Adrenal gland (tissue), 12 donors: Measurements from ENCODE around the gene KIFC1. TPM values are rescaled to one million over a fixed set of nuclear protein-coding genes. Genes with fewer than 3 reads are reported as not detected.

ENCODE experiments used
- DNase-seq, 7 donors: peaks; one replicate each; pipeline ENCODE4 v3.0.0-alpha.2; 2019 to 2020
- H3K27ac ChIP-seq, 5 donors: fragments of 200-600 bp; sonication (generic) in 4 of 5; 1 replicate in 3 of 5; 2 replicates in 2 of 5; pipeline versions ENCODE4 v1.5.1 to v1.8.0; 2016 to 2020; ENCODE audit warnings: mild to moderate bottlenecking in 1 of 5
- H3K27me3 ChIP-seq: fragments of 200-600 bp; 2 replicates; pipeline ENCODE4 v1.8.0; 2021
- H3K36me3 ChIP-seq, 2 donors: fragments of 200-600 bp; replicated peaks in 1 of 2; 1 replicate in 1 of 2; 2 replicates in 1 of 2; pipeline versions ENCODE4 v1.5.1 to v1.8.0; 2018 to 2022
- H3K4me1 ChIP-seq, 2 donors: fragments of 200-600 bp; replicated peaks in 1 of 2; 1 replicate in 1 of 2; 2 replicates in 1 of 2; pipeline versions ENCODE4 v1.5.1 to v1.8.0; 2018 to 2021
- H3K4me3 ChIP-seq, 4 donors: fragments of 200-600 bp; sonication (generic) in 3 of 4; one replicate each; pipeline ENCODE4 v1.5.1; 2016 to 2018
- H3K9me3 ChIP-seq, 3 donors: fragments of 200-600 bp; sonication (generic) in 1 of 3; replicated peaks in 1 of 3; 1 replicate in 2 of 3; 2 replicates in 1 of 3; pipeline versions ENCODE4 v1.5.1 to v1.8.0; 2016 to 2021
- POLR2A ChIP-seq, 2 donors: fragments of 450-650 bp; IDR thresholded peaks; one replicate each; pipeline ENCODE4 v1.6.1; 2017; ENCODE audit warnings: antibody characterized with exemption in 2 of 2, mild to moderate bottlenecking in 2 of 2, moderate library complexity in 1 of 2
- WGBS, 4 donors: extraction: QIAGEN DNeasy Blood & Tissue Kit in 2 of 4; methylation state at CpG; one replicate each; pipeline versions ENCODE4 v1.1.5 to v1.1.7; 2013 to 2017; 5-methylcytosine and 5-hydroxymethylcytosine counted together
- intact Hi-C, 2 donors: fragments of 100-400 bp; cut with DNase I; formaldehyde crosslinking; loops; one replicate each; pipeline versions ENCODE4 v1.14.1 to v1.15.0; 2022 to 2023
- polyA plus RNA-seq, 3 donors: library from polyadenylated mRNA; stranded (reverse); fragments of 200-250 nt in 2 of 3; fragments of 350-450 nt in 1 of 3; fragmentation: Illumina TruSeq in 1 of 3; extraction: RNeasy Lipid Tissue Mini Kit (QIAGEN cat#74804) in 1 of 3; gene quantifications; one replicate each; pipeline ENCODE4 v1.2.3, GENCODE V29; 2013 to 2014
- total RNA-seq, 9 donors: library from RNA; depleted of rRNA in 4 of 9; stranded (reverse); fragments of >200 nt in 4 of 9; fragments of 120-200 nt in 1 of 9; fragmentation: NEBNext Ultra II Directional in 1 of 9; extraction: Animal tissue kit (Norgen Biotek cat#: 25700) in 1 of 9; gene quantifications; one replicate each; pipeline versions ENCODE4 v1.1.0 to v1.2.4, GENCODE V29; 2013 to 2023
- TF ChIP-seq, protein P1 (sequence below), 6 experiments: fragments of 450-650 bp in 4 of 6; fragments of 200-600 bp in 2 of 6; sonication (generic) in 1 of 6; IDR thresholded peaks; 1 replicate in 5 of 6; 2 replicates in 1 of 6; pipeline versions ENCODE4 v1.5.1 to v1.8.0; 2016 to 2021; ENCODE audit warnings: antibody characterized with exemption in 6 of 6, mild to moderate bottlenecking in 2 of 6, moderate library complexity in 1 of 6
- donor health status: healthy with polysubstance abuse.
- donor health status: Bipolar disorder and iron deficiency.
- donor health status: DM: yes; HTN: yes; CAD: no.
- donor health status: DM: no; HTN: no; CAD: no.
- donor health status: DM: no; HTN: no; CAD: no.
- donor health status: DM: yes; HTN: yes; CAD: no.

Gene KIFC1
- total and polyA plus RNA-seq, 12 donors = 0.60 to 9.5 (median 1.4) TPM; not detected in 1

DNA sequence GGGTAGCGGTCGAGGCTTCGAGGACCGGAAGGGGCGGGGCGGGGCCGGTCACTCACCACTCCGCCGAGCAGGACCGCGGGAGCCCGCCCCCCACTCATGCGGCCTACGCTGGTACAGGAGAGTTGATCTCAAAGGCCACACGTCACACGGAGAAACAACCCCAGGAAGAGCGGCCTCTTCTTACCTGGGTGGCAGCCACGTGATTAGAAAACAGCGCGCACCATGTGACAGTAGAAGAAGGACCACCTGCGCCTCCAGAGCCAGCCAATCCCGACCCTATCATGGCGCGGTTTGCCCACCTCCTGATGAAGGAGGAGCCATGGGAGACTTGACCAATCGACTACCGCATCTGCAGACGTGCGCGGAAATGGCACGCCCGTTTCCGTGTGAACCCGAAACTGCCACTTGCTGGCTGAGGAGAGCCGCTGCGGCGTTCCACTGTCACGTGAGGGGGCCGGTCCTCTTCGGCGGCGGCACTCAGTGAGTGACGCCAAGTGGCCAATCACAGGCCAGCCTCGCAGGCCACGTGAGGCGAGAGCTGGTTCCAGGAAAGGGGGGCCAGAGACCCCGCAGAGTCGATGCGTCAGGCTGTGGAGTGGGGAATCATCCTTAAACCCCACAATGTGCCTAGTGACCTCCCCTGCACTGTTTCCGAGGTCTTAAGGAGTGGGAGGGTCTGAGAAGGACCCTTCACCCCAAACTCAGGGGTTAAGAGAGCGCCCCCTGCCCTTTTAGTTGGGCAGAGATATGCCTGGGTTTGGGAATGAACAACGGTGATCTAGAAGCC lies 26.5 kb downstream of the KIFC1 start, which contains the start of gene CUTA:
CUTA (minus strand) TSS at position 205 of the 787 bp plus-strand sequence; CDS start at position 98, 107 bp downstream.
- intact Hi-C loops = loop anchor here in 1 of 2 donors (10.0 kb wide), 1 partner anchor 1683 kb away; the partner anchor contains the start of gene CLIC1

DNA sequence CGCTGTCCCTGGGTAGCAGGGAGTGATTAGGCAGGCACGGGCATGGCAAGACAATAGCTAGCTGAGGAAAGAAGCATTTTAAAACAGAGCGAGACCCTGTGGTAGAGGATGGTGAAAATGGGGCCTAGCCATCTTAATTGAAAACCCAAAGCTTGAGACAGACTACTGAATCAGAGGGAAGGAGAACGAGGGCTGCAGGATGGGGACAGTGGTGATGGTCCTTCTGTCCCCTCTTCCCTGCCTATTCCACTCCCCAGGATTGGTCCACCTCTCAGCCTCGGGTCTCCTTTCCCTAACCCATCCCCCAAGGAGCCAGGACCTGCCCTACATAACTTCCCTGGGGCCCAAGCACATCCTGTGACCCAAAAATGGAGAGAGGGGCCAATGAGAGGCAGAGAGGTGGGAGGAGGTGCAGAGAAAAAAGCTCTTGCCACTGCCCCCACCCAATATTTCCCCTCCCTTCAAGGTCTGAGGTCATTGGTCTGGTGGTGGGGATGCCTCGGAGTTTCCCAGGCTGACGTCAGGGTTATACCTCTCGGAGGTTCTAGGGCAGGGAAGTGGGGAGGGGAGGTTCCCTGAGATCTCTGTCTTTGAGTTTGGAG lies 27.2 kb downstream of the KIFC1 start:
- peaks cover 0 to 27% of the 10 kb centered on the region in 2 donors for H3K36me3 ChIP-seq
- WGBS, 4 donors = 28 to 43% (median 36%) methylated on average over 6 to 8 of the region's 8 CpGs
- H3K9me3 ChIP-seq = no peaks in the 10 kb centered on the region
- intact Hi-C loops = loop anchor here in 1 of 2 donors (10.0 kb wide), 1 partner anchor 1684 kb away; the partner anchor contains the start of gene CLIC1
- no peaks in the 10 kb centered on the region for H3K27me3 ChIP-seq
- TF ChIP-seq, protein P1, sequence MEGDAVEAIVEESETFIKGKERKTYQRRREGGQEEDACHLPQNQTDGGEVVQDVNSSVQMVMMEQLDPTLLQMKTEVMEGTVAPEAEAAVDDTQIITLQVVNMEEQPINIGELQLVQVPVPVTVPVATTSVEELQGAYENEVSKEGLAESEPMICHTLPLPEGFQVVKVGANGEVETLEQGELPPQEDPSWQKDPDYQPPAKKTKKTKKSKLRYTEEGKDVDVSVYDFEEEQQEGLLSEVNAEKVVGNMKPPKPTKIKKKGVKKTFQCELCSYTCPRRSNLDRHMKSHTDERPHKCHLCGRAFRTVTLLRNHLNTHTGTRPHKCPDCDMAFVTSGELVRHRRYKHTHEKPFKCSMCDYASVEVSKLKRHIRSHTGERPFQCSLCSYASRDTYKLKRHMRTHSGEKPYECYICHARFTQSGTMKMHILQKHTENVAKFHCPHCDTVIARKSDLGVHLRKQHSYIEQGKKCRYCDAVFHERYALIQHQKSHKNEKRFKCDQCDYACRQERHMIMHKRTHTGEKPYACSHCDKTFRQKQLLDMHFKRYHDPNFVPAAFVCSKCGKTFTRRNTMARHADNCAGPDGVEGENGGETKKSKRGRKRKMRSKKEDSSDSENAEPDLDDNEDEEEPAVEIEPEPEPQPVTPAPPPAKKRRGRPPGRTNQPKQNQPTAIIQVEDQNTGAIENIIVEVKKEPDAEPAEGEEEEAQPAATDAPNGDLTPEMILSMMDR (IDR thresholded peaks at IDR 0.05) = peak in 2 of 6 experiments; percentile 3 to 9
- TF ChIP-seq POLR2A (IDR thresholded peaks at IDR 0.05) = no peak
- H3K4me1 ChIP-seq = peaks cover 26 to 40% of the 10 kb centered on the region in 2 donors
- peak overlapping the region; percentile 73 to 95 (median 89) for H3K27ac ChIP-seq
- H3K4me3 ChIP-seq = peak overlapping the region in 2 of 4 donors; percentile 31 to 66
- peak in 1 of 7 donors; percentile 60 for DNase-seq

More for the DNA sequence above, 26.5 kb downstream of the KIFC1 start, which contains the start of gene CUTA:
- Histone ChIP-seq H3K36me3 (peaks cover 0 to 34% of the 10 kb centered on the region in 2 donors), H3K27ac (peak within 1 kb of the TSS; percentile 86 to 95 (median 90)), H3K9me3 (no peaks in the 10 kb centered on the region), H3K4me1 (peaks cover 26 to 42% of the 10 kb centered on the region in 2 donors), H3K4me3 (peak within 1 kb of the TSS; percentile 47 to 83 (median 65)), H3K27me3 (no peaks in the 10 kb centered on the region)
- TF ChIP-seq, protein P1 (IDR thresholded peaks at IDR 0.05) = peak in 3 of 6 experiments; percentile 22 to 33 (median 24)
- peak; percentile 74 to 83 for TF ChIP-seq POLR2A (IDR thresholded peaks at IDR 0.05)
- peak; percentile 99 to 100 (median 100) for DNase-seq
- WGBS, 4 donors = 0 to 1% (median 0%) methylated on average over 5 to 51 of the region's 51 CpGs

DNA sequence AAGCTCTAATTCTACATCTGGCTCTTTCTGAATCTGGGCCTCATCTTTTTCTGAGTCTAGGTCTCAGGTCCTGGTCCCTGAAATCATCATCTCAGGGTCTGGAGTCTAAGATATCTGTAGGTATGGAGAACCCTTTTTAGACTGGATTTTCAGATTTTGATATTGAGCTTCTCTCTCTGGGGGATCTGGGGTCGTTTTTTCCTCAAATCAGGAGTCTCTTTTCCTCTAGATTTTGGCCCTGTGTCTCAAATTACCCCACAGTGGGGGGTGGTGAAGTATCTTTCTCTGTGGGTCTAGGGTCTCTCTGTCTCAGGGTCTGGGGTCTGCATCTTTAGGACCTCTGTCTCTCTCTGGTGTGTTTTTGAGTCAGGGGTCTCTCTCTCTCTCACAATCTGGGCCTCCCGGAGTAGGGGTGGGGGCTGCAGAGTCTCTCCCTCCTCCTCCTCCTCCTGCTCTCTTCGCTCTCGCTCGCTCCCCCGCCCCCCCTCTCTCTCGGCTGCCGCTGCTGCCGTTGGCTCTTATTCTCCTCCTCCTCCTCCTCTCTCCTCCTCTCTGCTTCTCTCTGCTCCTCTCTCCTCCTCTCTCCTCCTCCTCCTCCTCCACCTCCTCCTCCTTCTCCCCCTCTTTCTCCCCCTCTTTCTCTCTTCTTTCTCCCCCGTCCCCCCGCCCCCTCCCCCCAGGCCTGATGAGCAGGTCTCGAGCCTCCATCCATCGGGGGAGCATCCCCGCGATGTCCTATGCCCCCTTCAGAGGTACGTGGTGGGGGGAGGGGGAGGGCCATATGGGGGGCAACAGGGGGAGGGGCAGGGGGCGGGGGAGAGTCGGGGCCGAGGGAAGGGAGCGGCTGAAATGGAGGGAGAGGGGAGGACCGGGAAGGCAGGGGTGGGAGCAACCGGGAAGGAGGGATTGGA lies 28.2 kb downstream of the KIFC1 start, which contains the start of gene SYNGAP1:
SYNGAP1 (plus strand) TSS at position 486 of the 911 bp plus-strand sequence; CDS start at position 686, 200 bp downstream.
- peaks cover 0 to 16% of the 10 kb centered on the region in 2 donors for H3K36me3 ChIP-seq
- H3K27me3 ChIP-seq = no peaks in the 10 kb centered on the region
- peak within 1 kb of the TSS in 3 of 5 donors; percentile 89 to 95 (median 93) for H3K27ac ChIP-seq
- H3K9me3 ChIP-seq = no peaks in the 10 kb centered on the region
- peak; percentile 66 to 86 (median 74) for DNase-seq
- TF ChIP-seq POLR2A (IDR thresholded peaks at IDR 0.05) = no peak
- TF ChIP-seq, protein P1 (IDR thresholded peaks at IDR 0.05) = no peak
- H3K4me1 ChIP-seq = peaks cover 29 to 48% of the 10 kb centered on the region in 2 donors
- WGBS, 4 donors = 2 to 5% (median 4%) methylated on average over 19 to 22 of the region's 22 CpGs
- intact Hi-C loops = loop anchor here (10.0 kb wide), 2 partner anchors 155 to 1685 kb away; partner anchors contain the start of gene CLIC1 (in 1 of the 2)
- peak within 1 kb of the TSS in 1 of 4 donors; percentile 56 for H3K4me3 ChIP-seq
